Bronchial epithelial cell (primary cell): ENCODE results near the gene PCDHGC3. TPM values are rescaled to one million over a fixed set of nuclear protein-coding genes. Genes with fewer than 3 reads are reported as not detected.

Experiments used
- DNase-seq: peaks from one replicate; pipeline ENCODE4 v3.0.0-alpha.2; 2010; ENCODE audit warnings: low read depth
- FAIRE-seq: peaks from 2 replicates; lab custom pipeline; 2011; peaks lifted over from hg19 to GRCh38; lab: Jason Lieb, UNC
- H3K27me3 ChIP-seq: 2 replicates; pipeline ENCODE4 v1.5.1; 2011; ENCODE audit warnings: low read length; ENCODE audit not compliant: control insufficient read depth, insufficient read depth
- H3K36me3 ChIP-seq: 2 replicates; pipeline ENCODE4 v1.5.1; 2011; ENCODE audit warnings: low read length; ENCODE audit not compliant: control insufficient read depth, insufficient read depth
- H3K4me3 ChIP-seq: 2 replicates; pipeline ENCODE4 v1.5.1; 2011; ENCODE audit warnings: mild to moderate bottlenecking, low read depth, low read length, control low read depth
- total RNA-seq: library from RNA; depleted of rRNA; stranded (reverse); fragments of >200 nt; gene quantifications from 2 replicates; pipeline ENCODE4 v1.2.1, GENCODE V29; 2014
- TF ChIP-seq, protein P1 (sequence below): IDR thresholded peaks from 2 replicates; pipeline ENCODE4 v1.5.1; 2011; ENCODE audit warnings: mild to moderate bottlenecking, moderate library complexity, low read length, control low read depth, inconsistent platforms; ENCODE audit not compliant: insufficient read depth, severe bottlenecking

Gene PCDHGC3
- total RNA-seq, 1 donor from 2014 or later: 9.5 TPM

DNA sequence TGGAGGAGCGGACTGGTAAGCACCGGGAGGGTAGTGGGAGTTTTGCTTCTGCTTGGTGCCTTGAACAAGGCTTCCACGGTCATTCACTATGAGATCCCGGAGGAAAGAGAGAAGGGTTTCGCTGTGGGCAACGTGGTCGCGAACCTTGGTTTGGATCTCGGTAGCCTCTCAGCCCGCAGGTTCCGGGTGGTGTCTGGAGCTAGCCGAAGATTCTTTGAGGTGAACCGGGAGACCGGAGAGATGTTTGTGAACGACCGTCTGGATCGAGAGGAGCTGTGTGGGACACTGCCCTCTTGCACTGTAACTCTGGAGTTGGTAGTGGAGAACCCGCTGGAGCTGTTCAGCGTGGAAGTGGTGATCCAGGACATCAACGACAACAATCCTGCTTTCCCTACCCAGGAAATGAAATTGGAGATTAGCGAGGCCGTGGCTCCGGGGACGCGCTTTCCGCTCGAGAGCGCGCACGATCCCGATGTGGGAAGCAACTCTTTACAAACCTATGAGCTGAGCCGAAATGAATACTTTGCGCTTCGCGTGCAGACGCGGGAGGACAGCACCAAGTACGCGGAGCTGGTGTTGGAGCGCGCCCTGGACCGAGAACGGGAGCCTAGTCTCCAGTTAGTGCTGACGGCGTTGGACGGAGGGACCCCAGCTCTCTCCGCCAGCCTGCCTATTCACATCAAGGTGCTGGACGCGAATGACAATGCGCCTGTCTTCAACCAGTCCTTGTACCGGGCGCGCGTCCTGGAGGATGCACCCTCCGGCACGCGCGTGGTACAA lies 556 bp downstream of the PCDHGC3 start:
- H3K36me3 ChIP-seq: peaks cover 1% of the 10 kb centered on the region
- H3K4me3 ChIP-seq: peak overlapping the region; percentile 56
- FAIRE-seq (no peak), DNase-seq (peak; percentile 52)
- H3K27me3 ChIP-seq: no peaks in the 10 kb centered on the region
- TF ChIP-seq, protein P1, sequence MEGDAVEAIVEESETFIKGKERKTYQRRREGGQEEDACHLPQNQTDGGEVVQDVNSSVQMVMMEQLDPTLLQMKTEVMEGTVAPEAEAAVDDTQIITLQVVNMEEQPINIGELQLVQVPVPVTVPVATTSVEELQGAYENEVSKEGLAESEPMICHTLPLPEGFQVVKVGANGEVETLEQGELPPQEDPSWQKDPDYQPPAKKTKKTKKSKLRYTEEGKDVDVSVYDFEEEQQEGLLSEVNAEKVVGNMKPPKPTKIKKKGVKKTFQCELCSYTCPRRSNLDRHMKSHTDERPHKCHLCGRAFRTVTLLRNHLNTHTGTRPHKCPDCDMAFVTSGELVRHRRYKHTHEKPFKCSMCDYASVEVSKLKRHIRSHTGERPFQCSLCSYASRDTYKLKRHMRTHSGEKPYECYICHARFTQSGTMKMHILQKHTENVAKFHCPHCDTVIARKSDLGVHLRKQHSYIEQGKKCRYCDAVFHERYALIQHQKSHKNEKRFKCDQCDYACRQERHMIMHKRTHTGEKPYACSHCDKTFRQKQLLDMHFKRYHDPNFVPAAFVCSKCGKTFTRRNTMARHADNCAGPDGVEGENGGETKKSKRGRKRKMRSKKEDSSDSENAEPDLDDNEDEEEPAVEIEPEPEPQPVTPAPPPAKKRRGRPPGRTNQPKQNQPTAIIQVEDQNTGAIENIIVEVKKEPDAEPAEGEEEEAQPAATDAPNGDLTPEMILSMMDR: no peak

DNA sequence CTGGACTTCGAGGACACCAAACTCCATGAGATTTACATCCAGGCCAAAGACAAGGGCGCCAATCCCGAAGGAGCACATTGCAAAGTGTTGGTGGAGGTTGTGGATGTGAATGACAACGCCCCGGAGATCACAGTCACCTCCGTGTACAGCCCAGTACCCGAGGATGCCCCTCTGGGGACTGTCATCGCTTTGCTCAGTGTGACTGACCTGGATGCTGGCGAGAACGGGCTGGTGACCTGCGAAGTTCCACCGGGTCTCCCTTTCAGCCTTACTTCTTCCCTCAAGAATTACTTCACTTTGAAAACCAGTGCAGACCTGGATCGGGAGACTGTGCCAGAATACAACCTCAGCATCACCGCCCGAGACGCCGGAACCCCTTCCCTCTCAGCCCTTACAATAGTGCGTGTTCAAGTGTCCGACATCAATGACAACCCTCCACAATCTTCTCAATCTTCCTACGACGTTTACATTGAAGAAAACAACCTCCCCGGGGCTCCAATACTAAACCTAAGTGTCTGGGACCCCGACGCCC lies 1.3 kb downstream of the PCDHGC3 start:
- TF ChIP-seq, protein P1: no peak
- DNase-seq (no peak), FAIRE-seq (no peak)
- Histone ChIP-seq H3K4me3 (peak overlapping the region; percentile 56), H3K27me3 (no peaks in the 10 kb centered on the region), H3K36me3 (peaks cover 1% of the 10 kb centered on the region)

DNA sequence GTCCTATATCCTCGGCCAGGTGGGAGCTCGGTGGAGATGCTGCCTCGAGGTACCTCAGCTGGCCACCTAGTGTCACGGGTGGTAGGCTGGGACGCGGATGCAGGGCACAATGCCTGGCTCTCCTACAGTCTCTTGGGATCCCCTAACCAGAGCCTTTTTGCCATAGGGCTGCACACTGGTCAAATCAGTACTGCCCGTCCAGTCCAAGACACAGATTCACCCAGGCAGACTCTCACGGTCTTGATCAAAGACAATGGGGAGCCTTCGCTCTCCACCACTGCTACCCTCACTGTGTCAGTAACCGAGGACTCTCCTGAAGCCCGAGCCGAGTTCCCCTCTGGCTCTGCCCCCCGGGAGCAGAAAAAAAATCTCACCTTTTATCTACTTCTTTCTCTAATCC lies 2.0 kb downstream of the PCDHGC3 start:
- DNase-seq: no peak
- peak overlapping the region; percentile 23 for H3K4me3 ChIP-seq
- peaks cover 1% of the 10 kb centered on the region for H3K36me3 ChIP-seq
- TF ChIP-seq, protein P1: no peak
- no peak for FAIRE-seq
- H3K27me3 ChIP-seq: no peaks in the 10 kb centered on the region

DNA sequence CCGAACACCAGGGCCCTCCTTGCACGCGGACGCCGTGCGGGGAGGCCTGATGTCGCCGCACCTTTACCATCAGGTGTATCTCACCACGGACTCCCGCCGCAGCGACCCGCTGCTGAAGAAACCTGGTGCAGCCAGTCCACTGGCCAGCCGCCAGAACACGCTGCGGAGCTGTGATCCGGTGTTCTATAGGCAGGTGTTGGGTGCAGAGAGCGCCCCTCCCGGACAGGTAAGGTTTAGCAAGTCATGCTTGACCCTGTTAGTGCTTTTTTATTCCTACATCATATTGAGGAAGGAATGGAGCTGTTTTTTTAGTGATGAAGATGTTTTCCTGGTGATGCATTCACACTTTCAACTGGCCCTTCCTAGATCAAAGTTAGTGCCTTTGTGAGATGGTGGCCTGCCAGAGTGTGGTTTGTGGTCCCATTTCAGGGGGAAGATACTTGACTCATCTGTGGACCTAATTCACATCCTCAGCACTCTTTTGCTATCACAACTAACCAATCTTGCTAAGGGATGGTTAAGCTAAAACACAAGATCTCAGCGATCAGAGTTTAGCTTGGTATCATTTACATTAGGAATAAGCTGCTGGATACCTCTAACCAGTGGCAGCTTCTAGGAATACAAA lies 2.7 kb downstream of the PCDHGC3 start:
- peaks cover 1% of the 10 kb centered on the region for H3K36me3 ChIP-seq
- H3K27me3 ChIP-seq: no peaks in the 10 kb centered on the region
- peak overlapping the region; percentile 23 for H3K4me3 ChIP-seq
- DNase-seq (peak; percentile 52), FAIRE-seq (no peak)
- TF ChIP-seq, protein P1: peak; percentile 76

DNA sequence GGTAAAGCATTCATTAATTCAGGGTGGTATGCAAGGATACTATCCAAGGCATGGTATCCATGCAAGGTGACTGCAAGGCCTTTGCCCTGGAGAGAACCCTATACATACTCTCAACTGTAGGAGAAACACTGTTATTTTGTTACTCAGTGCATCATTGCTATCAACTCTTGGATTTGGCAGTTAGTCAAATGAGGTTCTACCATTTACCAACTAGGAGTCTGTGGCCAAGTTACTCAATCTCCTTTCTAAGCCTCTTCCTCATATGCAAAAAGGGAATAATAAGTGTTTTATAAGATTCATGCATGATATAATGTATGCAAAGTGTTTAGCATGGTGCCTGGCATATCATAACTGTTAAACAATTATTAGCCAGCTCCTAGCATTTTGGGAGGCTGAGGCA lies 4.0 kb downstream of the PCDHGC3 start:
- Histone ChIP-seq H3K27me3 (no peaks in the 10 kb centered on the region), H3K36me3 (peaks cover 1% of the 10 kb centered on the region), H3K4me3 (no peak overlapping the region)
- TF ChIP-seq, protein P1: no peak
- DNase-seq (no peak), FAIRE-seq (no peak)
